ENCODE data around the gene BRAF. TPM values are rescaled to one million over a fixed set of nuclear protein-coding genes. Genes with fewer than 3 reads are reported as not detected.
A peak's percentile ranks its signal among the peaks of the same experiment; 100 is the strongest.

BRAF gene
- total RNA-seq, 4 donors from 2014 or later = 34.0 to 50.7 (median 36.8) TPM

- H3K27me3 ChIP-seq = no peaks in the 10 kb centered on the region
- peaks cover 6 to 43% (median 31%) of the 10 kb centered on the region in 4 donors for H3K36me3 ChIP-seq
- intact Hi-C loops (cut with DNase I) = loop anchor here (10.0 kb wide), 1 partner anchor 281 kb away; the partner anchor contains the start of gene SLC37A3
- H3K4me1 ChIP-seq = peaks cover 28 to 48% (median 40%) of the 10 kb centered on the region in 4 donors
- no peak for DNase-seq (ENCODE audit: extremely low spot score)
- H3K4me3 ChIP-seq = no peak overlapping the region
- 74% methylated on average over 4 of the region's 4 CpGs for WGBS
- TF ChIP-seq CTCF (IDR thresholded peaks at IDR 0.05) (no peak), EP300 (IDR thresholded peaks at IDR 0.05) (no peak), POLR2AphosphoS5 (IDR thresholded peaks at IDR 0.05) (no peak), POLR2A (IDR thresholded peaks at IDR 0.05; ENCODE audit: low read depth) (no peak)
- no peaks in the 10 kb centered on the region for H3K9me3 ChIP-seq
- peak overlapping the region in 3 of 4 donors; percentile 24 to 84 (median 37) for H3K27ac ChIP-seq (replicated peaks in 1 of 4)
These were observed 249.0 kb downstream of the BRAF start for GRCh38 chr7:140675726-140676125.

GRCh38 chr7:140674899-140675701 lies 249.6 kb downstream of the BRAF start:
- no peak for DNase-seq (ENCODE audit: extremely low spot score)
- peak overlapping the region in 3 of 4 donors; percentile 24 to 84 (median 37) for H3K27ac ChIP-seq (replicated peaks in 1 of 4)
- peaks cover 28 to 48% (median 40%) of the 10 kb centered on the region in 4 donors for H3K4me1 ChIP-seq
- TF ChIP-seq CTCF (IDR thresholded peaks at IDR 0.05) (peak; percentile 44 to 52 (median 48)), POLR2AphosphoS5 (IDR thresholded peaks at IDR 0.05) (peak; percentile 25 to 53), EP300 (IDR thresholded peaks at IDR 0.05) (no peak)
- peaks cover 2 to 37% (median 25%) of the 10 kb centered on the region in 4 donors for H3K36me3 ChIP-seq
- H3K9me3 ChIP-seq = no peaks in the 10 kb centered on the region
- peak overlapping the region in 1 of 4 donors; percentile 10 for H3K4me3 ChIP-seq
- 53% methylated on average over 8 of the region's 8 CpGs for WGBS
- intact Hi-C loops (cut with DNase I) = loop anchor here (10.0 kb wide), 1 partner anchor 280 kb away; the partner anchor contains the start of gene SLC37A3
- H3K27me3 ChIP-seq = no peaks in the 10 kb centered on the region

GRCh38 chr7:140674356-140674800 lies 250.4 kb downstream of the BRAF start:
- peak overlapping the region; percentile 84 to 91 (median 88) for H3K27ac ChIP-seq (replicated peaks in 1 of 4)
- peak overlapping the region in 2 of 4 donors; percentile 75 to 77 for H3K4me3 ChIP-seq
- H3K27me3 ChIP-seq = no peaks in the 10 kb centered on the region
- H3K9me3 ChIP-seq = no peaks in the 10 kb centered on the region
- TF ChIP-seq EP300 (IDR thresholded peaks at IDR 0.05) = no peak
- no peak for TF ChIP-seq POLR2AphosphoS5 (IDR thresholded peaks at IDR 0.05)
- 92% methylated on average over 5 of the region's 5 CpGs for WGBS
- intact Hi-C loops (cut with DNase I) = loop anchor here (10.0 kb wide), 1 partner anchor 280 kb away; the partner anchor contains the start of gene SLC37A3
- H3K36me3 ChIP-seq = peaks cover 0 to 30% (median 19%) of the 10 kb centered on the region in 4 donors
- DNase-seq (ENCODE audit: extremely low spot score) = no peak
- H3K4me1 ChIP-seq = peaks cover 28 to 48% (median 40%) of the 10 kb centered on the region in 4 donors

GRCh38 chr7:140673774-140674155 lies 251.0 kb downstream of the BRAF start:
- Histone ChIP-seq H3K27ac (replicated peaks in 1 of 4) (peak overlapping the region; percentile 84 to 91 (median 88)), H3K36me3 (peaks cover 0 to 24% (median 13%) of the 10 kb centered on the region in 4 donors), H3K27me3 (no peaks in the 10 kb centered on the region), H3K4me3 (peak overlapping the region; percentile 75 to 93 (median 78)), H3K9me3 (no peaks in the 10 kb centered on the region), H3K4me1 (peaks cover 28 to 48% (median 40%) of the 10 kb centered on the region in 4 donors)
- TF ChIP-seq CTCF (IDR thresholded peaks at IDR 0.05) (no peak), POLR2A (IDR thresholded peaks at IDR 0.05; ENCODE audit: low read depth) (no peak), POLR2AphosphoS5 (IDR thresholded peaks at IDR 0.05) (no peak), EP300 (IDR thresholded peaks at IDR 0.05) (no peak)
- intact Hi-C loops (cut with DNase I) = loop anchor here (10.0 kb wide), 1 partner anchor 279 kb away; the partner anchor contains the start of gene SLC37A3
- 29% methylated on average over 18 of the region's 18 CpGs for WGBS
- DNase-seq (ENCODE audit: extremely low spot score) = no peak
